SW 1271 (cell line): ENCODE measurements around the gene COL1A1.

Experiments used
- DNase-seq, 2 experiments: peaks; one replicate each; lab custom pipeline; 2025; lab: John Stamatoyannopoulos, UW

COL1A1 gene

DNA sequence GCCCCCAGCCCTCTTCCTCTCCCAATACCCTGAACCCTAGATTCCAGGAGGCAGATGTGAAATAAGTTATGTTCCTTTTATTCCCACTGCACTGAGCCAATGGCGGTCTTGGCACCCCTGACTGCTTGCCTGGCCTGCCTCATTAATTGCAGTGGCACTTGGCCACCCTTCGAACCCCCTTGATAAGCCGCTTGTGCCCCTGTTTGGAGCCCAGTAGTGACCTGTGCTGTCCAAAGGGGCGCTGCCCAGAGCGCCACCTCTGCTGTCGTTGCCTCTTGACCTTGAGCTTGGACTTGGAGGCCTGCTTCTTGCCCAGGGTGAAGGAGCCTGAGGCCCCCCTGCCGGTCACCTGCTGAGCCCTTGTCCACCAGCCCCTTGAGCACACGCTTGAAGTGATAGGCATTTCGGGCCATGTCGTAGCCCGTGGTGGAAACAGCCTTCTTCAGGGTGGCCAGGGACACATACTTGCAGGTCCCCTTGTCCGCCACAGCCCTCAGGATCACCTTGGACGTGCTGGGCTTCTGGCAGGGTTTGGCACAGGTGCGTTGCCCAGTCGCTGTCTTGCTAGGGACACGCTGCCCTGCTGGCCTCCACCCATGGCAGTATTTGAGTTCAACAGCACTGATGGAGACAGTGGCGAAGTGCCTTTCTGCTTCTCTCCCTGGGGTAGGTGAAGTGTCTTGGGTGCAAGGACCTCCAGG, 29.9 kb downstream of the COL1A1 start:
- DNase-seq = no peak

DNA sequence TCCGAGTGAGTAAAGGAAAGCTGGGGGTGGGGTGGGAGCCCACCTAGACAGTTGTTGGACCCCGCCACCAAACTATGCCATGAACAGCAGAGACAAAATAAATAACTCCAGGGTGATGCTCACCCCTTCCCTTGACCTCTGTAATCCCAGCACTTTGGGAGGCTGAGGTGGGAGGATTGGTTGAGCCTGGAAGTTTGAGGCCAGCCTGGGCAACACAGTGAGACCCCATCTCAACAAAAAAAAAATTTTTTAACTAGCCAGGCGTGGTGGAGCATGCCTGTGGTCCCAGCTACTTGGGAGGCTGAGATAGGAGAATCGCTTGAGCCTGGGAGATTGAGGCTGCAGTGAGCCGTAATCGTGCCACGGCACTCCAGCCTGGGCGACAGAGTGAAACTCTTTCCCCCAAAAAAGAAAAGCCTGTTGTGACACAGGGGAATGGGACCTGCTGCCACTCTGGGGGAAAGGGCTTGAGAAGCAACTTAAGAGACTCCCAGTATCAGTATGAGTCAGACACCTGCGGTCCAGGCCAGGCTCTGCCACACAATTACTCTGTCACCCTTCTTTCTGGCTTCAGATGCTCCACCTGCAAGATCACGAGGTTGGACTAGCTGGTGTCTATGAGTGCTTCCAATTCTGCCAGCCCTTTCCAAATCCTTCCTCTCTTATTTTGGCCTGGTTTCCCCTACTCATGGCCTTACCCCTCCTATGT, 30.6 kb downstream of the COL1A1 start:
- no peak for DNase-seq

DNA sequence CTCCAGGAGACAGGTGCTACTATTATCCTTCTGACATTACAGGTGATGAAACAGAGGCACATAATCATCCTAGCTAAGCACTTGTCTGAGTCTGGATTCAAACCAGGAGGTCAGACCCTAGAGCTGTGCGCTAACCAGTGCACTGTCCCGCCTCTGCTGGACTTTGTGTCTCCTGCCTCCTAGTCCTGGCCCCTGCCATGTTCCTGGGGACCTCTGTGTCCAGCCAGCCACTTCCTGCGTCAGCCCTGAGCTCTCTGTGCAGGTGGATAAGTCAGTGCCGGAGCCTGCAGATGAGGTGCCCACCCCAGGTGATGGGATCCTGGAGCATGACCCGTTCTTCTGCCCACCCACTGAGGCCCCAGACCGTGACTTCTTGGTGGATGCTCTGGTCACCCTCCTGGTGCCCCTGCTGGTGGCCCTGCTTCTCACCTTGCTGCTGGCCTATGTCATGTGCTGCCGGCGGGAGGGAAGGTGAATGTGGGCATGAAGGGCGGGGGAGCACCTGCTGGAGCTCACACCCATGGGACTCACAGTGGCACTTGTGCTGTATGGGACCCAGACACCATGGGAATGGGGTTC, 31.5 kb downstream of the COL1A1 start:
- no peak for DNase-seq

DNA sequence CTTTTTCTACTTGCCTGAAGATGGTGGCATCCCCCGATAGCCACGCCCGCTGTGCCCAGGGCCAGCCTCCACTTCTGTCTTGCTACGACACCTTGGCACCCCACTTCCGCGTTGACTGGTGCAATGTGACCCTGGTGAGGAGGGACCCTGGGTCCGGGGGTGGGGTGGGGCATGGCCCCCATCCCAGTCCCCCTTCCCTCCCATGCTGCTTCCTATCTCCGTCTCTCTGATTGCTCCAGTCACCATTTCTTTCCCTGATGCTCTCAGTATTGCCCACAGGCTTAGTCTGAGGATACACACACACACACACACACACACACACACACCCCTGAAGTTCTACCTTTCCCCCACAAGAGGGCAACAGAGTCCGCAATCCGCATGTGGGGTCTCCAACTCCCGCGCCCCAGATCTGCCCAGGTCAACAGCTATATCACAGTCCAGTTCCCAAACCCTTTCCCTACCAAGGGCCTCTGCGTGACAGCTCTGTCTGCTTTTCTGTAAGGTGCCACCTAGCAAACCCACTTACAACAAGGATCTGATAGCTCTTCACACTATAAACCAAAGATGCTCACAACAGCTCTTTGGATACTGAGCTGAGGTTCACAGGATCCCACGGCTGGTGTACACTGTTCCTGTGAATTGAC, 32.2 kb downstream of the COL1A1 start:
- peak in 1 of 2 experiments; percentile 64 for DNase-seq

DNA sequence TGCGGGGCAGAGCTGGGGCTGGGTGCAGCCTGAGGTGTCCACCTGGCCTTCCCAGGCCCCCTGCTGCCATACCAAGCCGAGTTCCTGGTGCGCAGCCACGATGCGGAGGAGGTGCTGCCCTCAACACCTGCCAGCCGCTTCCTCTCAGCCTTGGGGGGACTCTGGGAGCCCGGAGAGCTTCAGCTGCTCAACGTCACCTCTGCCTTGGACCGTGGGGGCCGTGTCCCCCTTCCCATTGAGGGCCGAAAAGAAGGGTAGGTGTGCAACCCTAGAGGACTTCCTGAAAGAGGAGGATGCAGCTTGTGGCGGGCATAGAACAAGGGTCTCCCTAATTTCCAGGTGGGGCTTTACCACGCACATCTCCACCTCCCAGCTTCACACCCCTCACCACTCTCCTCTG, 33.1 kb downstream of the COL1A1 start:
- no peak for DNase-seq

DNA sequence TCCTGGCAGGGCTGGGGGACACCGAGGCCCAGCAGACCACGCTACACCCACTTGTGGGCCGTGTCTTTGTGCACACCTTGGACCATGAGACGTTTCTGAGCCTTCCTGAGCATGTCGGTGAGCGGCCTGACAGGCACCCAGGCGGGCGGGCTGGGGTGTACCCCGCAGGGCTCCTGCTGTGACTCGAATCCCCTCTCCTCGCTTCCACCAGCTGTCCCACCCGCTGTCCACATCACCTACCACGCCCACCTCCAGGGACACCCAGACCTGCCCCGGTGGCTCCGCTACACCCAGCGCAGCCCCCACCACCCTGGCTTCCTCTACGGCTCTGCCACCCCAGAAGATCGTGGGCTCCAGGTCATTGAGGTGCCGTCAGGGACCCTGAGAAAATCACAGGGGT, 34.1 kb downstream of the COL1A1 start:
- no peak for DNase-seq

DNA sequence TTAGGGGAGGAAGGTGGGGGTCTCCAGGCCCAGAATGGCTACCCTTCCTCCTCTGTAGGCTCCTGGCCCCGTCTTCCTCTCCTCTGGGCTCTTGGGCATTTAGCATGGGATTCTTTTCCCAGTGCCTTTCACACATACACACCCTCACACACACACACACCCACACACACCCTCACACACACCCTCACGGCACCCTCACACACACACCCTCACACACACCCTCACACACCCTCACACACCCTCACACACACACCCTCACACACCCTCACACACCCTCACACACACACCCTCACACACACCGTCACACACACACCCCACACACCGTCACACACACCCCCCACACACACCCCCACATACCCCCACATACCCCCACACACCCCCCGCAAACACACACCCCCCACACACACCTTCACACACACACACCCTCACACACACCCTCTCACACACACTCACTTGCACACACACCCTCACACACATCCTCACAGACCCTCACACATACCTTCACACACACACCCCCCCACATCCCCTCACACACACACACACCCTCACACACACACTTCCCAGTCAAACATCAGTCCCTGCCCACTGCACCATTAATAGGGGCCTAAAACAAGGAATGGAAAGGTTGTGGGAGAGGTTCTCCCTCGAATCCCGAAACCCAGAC, 34.8 kb downstream of the COL1A1 start:
- no peak for DNase-seq

DNA sequence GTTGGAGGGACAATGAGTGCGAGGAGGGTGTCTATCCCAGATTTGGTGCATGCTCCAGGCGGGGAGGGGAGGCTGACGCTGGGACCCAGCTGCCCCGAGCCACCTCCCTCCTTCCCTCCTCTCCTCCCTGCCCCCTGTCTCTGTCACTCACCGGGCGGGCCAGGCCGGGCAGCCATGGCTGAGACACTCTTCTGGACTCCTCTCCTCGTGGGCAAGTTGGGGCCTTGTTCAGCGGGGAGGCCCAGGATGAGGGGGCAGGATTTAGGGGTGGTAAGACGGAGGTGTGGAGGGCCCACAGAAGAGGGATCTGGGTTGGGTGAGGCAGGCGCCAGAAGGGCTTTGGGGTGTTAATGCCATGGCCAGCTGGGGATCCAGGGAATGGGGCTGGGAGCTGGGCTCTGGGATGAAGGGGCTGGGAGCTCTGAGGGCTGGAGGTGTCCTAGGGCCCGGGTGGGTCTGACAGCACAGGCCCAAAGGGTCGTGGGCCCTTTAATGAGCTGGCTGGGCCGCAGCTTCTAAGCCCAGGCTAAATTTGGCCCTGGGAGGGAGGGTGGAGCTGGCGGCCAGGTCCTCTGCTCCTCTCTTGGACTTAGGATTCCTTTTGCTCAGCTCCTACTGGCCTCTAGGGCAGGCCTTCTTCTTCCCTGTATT, 35.4 kb downstream of the COL1A1 start, which contains the start of gene SGCA:
SGCA (plus strand) TSS at position 139 of the 651 bp plus-strand sequence; CDS start at position 175, 36 bp downstream.
- no peak for DNase-seq

DNA sequence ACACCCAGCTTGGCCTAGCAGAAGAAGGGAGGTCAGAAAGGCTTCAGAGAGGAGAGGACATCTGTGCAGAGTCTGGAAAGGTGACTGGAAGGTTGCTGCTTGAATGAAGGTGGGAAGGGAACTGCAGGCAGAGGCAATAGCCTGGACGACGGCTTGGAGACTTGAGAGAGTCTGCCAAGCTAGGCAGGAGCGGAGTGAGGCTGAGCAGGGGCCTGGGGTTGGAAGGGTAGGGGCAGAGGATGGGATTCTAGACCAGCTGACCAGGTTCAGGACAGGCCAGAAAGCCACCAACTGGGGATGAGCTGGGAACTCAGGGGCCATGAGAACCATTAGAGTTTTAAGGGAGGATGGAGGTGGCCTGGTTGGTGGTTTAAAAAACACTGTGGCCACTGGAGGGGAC, 36.0 kb downstream of the COL1A1 start:
- no peak for DNase-seq

DNA sequence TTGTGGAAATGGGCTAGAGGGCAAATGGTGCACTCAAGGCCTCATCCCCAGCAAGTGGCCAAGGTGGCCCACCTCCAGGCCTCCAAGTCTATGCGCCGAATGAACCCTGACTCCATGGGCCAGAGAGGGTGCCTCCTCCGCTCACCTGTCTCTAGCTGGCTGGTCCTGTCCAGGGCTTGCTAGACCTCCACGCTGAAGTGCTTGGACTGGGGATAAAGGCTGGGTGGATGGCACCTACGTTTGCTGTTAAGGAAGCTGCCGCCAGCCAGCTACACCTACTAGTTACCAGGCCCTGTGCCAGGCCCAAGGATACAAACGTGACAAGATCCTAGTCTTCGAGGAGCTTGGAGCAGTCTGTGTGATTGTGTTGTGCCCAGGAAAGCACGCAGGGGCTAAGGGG, 36.4 kb downstream of the COL1A1 start:
- no peak for DNase-seq

DNA sequence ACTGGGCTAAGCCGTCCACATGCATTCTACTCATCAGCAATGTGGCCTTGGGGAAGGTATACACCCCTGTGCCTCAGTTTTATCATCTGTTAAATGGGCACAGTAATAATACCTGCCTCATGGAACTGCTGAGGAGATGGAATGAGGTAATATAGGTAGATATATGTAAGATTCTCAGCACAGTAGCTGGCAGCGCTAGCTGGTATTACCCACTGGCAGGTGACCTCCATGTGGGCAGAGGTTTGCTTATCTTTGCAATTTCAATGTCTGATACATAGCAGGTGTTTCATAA, 36.8 kb downstream of the COL1A1 start:
- no peak for DNase-seq

DNA sequence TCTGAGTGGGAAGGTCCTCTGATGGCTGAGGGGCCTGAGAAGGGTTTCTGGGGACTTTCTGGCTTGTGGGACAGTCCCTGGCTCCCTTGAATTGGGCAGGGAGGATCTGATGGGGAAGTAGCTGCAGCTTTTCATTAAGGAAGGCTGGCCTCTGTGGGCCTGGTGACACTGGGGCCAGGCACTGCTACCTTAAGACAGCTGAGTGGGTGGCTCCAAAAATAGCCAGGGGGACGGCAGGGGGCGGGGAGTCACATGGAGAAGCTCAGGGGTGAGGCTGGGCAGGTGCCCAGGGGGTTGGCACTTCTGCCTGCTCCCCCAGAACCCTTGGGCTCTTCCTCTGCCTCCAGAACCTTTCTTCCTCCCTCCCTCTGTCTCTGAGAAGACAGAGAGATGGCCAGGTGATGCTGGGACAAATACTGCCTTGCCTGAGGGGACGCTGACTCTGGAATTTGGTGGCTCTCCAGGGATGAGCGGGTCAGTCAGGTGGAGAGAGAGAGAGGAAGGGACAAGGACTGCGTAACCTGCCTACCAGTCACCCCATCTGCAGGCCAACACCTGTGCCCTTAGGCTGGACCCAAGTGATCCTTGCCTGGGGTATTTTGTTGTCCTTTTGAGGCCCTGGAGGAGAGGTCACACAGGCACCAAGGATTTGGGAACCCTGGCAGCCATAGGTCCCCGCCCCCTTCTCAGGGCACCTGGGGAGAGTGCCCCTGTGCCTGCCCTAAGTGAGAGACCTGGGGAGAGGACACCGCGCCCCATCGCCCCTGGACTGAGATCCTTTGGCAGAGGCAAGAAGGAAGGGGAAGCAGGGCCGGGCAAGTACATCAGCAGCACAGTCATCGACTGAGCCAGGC, 37.4 kb downstream of the COL1A1 start:
- no peak for DNase-seq

DNA sequence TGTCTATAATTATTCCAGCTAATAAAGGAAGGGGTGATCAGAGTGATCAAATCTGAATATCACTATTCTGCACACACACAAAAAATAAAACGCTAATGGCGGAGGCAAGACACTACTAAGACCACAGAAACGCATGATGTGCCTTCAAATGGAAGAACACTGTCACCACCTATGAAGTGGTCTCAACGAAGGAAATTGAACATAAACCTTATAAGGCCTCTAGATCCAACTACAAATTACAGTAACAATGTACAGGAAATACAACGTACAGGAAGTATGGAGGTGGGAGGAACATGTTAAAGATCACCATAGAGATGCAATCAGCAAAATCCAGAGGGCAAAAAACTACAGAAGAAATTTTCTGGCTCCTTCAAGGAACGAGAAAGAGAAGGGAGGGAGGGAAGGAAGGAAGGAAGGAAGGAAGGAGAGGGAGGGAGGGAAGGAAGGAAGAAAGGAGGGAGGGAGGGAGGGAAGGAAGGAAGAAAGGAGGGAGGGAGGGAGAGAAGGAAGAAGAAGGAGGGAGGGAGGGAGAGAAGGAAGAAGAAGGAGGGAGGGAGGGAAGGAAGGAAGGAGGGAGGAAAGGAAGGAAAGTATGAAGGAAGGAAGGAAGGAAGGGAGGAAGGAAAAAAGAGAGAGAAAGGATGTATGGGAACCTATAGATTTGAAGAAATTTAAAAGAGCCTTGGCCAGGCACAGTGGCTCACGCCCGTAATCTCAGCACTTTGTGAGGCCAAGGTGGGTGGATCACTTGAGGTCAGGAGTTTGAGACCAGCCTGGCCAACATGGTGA, 38.8 kb downstream of the COL1A1 start:
- DNase-seq = no peak

DNA sequence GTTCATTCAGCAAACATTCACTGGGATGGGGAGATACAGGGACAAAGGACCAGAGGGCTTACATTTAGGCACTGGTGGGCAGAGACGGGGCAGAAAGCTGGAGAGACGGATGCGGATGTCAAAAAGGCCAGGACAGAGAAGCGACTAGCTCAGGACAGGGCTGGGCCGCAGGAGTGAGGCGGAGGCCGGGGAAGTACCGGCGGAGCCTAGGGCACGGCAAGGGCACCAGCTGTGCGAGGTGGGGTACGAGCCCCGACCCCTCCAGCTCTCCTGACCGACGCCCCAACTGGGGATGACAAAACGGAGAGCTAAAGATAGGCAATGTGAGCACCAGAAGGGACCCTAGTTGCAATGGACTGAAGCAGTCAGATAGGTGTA, 39.5 kb downstream of the COL1A1 start:
- no peak for DNase-seq

DNA sequence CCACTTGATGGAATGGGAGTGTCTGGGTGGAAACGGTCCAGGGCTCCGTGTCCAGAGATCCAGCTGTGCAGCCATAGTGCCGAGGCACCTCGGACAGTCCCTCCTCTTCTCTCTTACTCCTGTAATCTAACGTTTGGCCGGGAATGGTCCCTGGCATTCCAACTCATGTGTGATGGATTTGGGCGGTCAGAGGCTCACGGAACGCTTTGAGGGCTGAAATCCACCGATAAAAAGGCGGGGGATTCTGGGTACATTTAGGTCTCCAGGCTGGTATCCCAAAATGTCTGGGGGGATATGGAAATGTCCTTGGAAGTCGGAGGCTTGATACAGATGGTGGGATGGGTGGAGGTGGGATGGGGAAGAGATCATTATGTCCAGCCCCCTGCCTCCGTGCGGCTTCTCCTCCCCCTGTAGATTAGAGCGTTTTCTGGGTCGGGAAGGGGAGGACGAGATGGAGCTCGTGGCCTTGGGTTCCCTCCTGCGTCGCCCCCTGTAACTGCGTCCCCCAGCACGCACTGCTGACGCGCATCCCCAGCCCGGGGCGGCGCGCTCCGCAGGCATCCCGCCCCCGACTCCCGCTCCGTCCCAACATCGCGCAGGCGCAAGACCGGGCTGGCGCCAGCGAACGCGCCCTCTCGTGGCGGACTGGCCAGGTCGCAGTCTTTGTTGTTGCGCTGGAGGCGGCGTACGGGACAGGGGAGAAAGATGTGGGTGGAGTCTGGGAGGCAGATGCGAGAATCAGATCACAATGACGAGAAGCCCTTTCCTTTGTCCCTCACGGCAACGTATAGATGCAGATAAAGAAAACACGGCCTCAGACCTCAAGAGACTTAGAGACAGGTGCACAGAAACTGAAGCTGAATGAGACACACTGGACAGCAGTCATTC, 40.2 kb downstream of the COL1A1 start:
- peak; percentile 65 to 89 for DNase-seq

DNA sequence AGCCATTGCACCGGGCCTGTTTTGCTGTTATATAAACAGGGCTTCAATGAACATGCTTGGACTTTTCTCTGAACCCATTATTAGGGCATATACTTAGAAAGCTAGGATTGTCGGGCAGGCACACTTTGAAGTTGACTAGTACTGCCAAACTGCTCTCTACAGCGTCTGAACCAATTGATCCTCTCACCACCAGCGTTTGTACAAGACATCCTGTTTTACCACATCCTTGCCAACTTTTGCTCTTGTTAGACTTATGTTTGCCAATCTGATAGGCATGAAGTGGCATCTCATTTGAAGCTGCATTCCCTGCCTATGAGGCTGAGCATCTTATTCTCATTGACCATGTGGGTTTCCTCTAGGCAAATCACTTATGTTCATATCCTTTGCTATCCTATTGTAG, 43.5 kb downstream of the COL1A1 start:
- DNase-seq = no peak

DNA sequence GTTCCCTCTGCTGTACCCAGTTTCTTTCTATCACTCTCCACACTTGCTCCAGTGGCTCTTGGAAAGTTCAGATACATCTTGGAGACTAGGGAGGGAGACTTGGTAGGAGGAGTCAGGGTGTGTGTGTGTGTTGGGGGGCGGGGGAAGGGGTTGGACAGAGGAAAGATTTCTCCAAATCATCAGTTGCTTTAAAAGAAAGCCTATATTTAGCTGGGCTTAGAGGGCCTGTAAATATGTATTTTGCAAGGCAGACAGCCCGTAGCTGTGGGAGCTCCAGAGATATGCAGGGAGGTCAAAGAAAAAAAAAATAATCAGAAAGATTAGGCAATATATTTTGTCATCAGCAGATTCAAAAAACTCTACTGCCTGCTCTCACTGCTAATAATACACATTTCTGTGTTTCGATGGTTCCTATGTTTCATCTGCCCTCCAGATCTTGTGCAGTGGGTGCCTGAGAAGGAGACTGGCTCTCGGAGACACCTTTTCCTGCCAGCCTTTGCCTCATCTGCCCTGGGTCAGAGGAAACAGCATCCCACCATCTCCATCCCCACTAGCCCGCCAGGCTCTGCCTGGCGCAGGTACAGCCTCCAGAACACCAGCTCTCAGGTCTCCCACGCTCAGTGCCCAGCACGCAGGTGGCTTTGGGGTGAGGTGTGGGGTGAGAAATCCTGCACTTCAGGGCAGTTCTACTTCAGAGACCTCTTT, 46.2 kb downstream of the COL1A1 start:
- DNase-seq = no peak

DNA sequence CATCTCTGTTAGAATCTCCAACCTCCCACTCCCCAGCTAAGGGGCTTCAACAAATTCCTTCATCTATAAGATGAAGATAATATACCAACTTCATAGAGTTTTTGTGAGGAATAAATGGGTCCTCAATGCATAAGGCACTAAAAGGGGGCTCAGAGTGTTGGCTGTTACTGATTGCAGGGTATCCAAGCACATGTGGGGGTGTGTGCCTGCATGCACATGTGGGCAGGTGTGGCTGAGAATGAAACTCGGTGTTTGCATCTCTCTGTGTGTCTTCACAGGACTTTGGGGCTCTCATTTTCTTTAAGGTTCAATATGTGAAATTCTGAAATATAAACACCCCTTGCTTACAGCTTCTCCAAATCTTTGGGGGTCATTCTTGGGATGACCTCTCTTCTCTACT, 46.8 kb downstream of the COL1A1 start:
- DNase-seq = no peak
